ENCODE data around the gene RELN.
A peak's percentile ranks its signal among the peaks of the same experiment; 100 is the strongest.

The RELN gene

DNA sequence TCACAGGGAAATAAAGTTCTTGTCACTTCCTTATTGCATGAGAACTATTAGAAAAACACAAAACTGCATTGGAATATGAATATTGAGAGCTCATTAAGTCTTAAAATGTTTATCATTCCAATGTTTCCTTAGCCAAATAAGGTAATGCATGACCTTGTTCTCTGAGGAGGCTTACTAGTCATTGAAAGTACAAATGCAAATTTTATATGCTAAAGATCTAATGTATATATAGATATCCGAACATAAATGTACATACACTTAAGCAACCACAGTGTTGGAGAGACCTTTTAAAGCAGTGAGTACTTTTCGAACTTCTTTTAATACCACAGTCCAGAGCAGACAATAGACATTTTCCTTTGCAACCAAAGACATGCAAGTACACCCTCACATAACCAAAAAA is 96.1 kb downstream of the RELN start:
- DNase-seq (ENCODE audit: low read depth), result no peak

DNA sequence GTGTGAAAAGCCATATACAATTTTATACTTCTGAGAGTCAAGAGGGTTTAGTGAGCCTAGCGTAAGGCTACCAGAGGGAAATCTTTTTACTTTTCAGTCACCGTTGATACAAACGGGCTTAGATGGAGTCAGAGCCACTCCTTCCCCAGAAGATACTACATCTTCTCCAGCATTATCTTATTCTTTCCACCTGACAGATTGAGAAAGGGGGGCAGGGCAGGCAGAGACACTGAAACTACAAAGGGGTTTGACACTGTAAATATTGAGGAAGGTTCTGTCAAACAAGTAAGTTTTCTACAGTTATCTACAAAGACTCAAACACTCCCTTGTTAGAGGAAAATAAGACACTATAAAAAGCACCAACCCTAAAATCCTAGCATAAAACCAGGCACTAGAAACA is 100.0 kb downstream of the RELN start:
- DNase-seq (ENCODE audit: low read depth), result no peak

DNA sequence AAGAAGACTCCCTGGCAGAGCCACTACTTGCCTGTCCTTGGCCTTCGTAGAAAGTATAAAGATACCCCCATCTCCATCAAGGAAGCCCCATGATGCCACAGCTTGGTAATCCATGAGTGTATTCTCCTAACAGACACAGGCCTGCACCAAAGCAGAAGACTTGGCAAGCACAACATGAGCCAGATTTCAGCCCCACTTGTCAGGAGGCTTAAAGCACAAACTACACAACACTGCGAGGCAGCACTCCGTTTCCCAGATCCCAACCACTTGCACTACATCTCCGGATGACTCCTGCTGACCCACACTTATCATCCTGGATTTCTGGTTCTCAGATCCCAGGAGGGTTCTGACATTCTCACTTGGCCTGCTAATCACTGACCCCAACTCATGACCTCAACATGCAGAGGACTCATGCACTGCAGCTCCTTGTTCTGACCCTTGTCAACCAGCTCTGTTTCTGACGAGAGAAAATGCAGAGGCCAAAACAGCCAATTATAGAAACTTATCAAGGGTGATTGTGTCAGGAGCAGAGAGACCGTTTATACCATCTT is 100.8 kb downstream of the RELN start:
- no peak for DNase-seq (ENCODE audit: low read depth)

DNA sequence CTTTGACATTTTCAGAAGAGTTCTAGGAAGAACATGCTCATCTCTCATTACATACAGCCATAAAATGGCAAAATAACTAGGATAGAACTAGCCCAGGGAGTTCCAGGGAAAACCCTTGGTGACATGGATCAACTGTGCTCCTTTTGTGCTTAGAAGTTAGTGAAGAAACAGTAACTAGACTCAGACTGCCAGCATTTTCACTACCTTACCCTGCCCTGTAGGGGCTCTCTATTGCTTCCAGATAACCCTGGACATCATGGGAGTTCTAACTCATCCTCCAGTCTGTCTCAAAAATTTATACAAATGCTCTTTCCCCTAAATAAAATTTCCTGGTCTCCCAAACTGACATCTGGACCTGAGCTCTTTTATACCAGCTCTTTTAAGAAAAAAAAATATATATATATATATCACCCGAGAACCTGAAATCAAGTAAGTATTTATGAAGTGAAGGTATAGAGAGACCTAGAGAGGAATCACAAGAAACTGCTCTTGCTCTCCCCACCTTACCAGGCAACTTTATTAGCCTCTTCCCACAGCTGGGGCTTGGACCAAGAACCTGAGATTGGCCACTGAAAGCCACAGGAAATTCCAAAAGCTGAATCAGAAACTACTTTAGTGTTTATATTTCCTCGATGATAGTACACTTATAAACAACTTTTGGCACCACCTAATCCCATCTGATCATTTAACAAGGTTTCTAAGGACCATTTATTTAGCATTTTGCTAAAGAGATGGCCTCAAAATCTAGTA is 101.4 kb downstream of the RELN start:
- peak; percentile 52 for DNase-seq (ENCODE audit: low read depth)

DNA sequence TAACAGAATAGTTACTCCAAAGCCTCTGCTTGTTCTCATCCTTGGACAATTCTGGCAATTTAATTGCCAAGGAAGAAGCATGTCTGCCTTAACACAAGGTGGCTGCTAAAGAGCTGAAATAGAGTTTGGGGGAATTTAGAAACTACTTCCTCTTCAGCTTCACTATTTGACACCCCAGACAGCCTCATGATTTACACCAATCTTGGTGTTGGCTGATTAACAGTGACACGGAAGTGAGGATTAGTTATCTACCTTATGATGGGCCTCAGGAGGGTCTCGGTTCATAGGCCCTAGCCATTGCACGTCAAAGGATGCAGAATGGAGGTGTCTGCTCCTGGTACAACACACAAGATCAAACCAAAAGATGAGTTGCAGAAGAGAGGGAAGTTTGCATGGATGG is 102.4 kb downstream of the RELN start:
- no peak for DNase-seq (ENCODE audit: low read depth)

DNA sequence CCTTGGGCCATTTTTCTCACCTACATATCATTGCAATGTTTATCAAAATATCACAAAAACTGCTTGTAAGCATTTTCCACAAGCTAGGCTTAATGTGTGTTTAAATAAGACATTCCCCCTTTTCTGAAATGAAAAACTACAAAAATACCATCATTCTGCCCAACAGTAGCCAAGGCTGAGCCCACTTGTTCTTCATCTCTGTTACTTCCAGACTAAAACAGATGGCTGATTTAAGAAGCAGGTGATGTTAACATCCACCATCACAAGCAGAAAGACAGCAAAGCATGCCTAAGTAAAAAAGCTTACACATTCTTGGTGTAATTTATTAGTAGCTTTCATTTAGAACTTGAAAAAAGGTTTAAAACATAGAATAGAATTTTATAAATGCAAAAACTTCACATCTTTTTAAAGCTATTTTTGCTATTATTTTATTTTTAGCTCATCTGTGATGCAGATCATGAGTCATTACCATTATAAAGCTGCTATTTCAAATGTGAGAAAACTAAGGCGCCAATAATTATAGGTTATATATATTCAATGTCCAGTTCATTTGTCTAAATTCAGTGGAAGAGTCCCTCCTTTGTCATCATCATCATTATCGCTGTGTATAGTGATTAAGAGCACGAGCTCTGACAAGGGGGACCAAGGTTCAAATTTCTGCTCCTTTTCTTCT is 109.4 kb downstream of the RELN start:
- DNase-seq (ENCODE audit: low read depth), result no peak

DNA sequence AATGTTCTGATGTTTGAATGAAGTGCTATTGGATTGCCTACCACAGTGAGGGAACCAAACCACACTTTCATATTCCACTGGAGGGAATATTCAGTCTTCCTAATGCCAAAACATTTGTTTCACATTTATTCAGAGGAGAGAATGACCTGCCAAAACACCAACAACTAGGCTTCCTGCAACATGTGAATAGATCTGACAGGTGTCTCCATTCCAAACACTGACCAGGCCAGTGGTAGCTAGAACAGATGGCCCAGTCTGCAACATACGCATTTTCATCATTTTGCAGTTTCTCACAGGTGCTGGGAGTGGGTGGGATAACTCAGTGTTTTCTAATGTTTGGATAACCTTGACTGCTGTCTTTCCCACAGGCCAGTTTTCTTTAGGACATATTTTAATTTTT is 110.0 kb downstream of the RELN start:
- no peak for DNase-seq (ENCODE audit: low read depth)

DNA sequence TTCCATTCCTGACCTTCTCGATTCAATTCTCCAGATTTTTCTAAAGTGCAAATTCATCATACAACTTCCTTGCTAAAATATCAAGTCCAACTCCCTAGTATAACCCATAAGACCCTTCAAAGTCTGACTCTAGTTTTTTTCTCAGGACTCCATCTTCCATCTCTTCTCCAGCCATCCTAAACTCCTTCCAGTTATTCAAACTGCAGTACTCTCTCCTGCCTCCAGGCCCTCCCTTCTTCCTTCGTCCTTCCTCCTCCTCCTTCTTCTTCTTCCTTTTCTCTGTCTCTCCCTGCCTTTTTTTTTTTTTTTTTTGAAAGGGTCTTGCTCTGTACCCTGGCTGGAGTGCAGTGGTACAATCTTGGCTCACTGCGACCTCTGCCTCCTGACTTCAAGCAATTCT is 111.9 kb downstream of the RELN start:
- no peak for DNase-seq (ENCODE audit: low read depth)

DNA sequence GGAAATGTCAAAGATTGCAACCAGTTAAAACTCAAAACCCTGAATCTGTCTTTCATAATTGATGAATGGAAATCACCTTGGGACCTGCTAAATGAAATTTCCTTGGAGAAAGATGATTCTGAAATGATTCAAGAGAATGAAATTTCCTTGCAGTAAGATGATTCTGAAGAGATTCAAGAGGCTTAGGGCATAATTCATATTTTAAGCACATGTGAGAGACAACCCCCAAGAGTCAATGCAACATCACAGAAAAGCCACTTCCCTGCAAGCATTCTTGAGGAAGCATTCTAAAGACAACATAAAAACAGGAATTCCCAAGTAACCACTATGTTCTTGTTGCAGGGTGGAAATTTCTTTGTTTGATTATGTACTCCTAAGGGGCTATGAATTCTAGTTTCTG is 113.7 kb downstream of the RELN start:
- DNase-seq (ENCODE audit: low read depth), result no peak

DNA sequence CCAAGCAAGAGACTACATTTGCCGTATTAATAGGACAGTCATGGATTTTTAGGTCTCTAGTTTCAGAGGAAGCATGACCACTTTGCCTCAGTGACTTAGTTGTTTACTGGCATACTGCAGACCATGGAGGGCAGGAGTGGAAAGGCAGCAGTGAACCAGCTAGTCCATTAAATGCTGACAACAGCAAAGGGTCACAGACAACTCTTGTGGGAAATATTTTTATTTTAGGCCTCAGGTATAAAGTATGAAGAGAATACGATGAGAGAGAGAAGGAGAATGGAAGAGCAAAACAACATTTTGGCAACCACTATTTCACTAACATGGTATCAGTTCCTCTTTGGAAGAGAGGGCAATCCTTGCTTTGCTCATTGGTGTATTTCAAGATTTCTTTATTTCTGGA is 118.0 kb downstream of the RELN start:
- DNase-seq (ENCODE audit: low read depth), result no peak

DNA sequence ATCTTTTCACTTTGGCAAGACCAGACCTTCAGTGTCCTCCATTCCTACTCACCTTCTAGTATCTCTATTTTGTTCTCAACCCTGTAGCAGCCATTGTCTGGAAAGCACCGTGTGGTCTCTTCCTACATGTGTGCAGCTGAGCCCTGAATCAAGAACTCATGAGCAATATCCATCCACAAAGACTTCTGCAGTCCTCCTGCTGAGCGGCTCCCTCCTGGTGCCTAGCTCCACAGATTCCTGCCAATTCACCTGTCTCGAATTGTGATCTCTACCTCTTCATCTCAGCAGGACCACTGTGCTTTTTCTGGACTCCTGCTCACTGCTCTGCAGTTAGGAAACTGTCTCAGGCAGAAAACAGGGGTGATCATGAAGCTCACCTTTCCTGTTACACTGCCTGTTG is 118.8 kb downstream of the RELN start:
- no peak for DNase-seq (ENCODE audit: low read depth)

DNA sequence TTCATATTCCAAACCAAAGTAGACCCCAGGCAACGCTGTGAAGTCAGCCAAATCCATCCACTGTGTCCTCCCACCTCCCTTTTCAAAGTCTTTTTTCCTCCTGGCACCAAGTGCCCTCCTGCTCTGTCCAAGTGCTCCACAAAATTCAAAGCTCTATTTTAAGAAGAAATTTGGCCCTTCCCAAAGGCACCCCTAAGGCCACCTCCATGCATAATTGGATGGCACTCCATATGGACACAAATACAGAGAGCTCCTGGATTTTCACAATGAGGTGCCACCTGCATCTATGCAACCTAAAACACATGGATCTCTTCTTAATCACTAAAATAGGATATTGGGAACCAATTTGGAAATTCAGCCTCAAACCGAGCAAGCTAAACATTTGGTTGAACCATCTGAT is 121.6 kb downstream of the RELN start:
- no peak for DNase-seq (ENCODE audit: low read depth)

DNA sequence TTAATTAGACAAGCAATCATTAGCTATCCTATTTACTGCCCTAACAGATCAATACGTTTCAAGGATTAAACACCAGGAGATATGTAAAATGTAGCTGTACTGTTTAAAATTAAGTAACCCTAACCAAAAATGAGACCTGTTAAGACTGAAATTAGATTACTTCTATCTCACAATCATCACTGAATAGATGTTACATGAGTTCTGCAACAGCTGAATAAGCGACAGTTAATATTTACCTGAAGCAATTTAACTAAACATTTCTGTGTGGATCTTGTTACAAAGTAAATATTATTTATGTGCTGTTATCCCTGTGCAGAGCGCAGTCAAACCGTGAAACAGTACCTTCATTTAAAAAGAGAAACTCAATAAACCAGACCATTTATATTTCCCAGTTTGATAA is 122.5 kb downstream of the RELN start:
- no peak for DNase-seq (ENCODE audit: low read depth)

DNA sequence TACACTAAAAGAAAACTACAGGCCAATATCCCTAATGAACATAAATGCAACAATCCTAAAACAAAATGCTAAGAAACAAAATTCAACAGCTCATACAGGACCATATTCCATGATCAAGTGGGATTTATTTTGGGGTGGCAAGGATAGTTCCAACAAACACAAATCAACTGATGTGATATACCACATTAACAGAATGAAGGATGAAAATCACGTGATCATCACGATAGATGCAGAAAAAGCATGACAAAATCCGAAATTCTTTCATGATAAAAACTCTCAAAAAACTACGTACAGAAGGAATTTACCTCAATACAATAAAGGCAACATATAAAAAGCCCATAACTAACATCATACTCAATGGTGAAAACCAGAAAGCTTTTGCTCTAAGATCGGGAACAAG is 124.0 kb downstream of the RELN start:
- DNase-seq (ENCODE audit: low read depth), result no peak

DNA sequence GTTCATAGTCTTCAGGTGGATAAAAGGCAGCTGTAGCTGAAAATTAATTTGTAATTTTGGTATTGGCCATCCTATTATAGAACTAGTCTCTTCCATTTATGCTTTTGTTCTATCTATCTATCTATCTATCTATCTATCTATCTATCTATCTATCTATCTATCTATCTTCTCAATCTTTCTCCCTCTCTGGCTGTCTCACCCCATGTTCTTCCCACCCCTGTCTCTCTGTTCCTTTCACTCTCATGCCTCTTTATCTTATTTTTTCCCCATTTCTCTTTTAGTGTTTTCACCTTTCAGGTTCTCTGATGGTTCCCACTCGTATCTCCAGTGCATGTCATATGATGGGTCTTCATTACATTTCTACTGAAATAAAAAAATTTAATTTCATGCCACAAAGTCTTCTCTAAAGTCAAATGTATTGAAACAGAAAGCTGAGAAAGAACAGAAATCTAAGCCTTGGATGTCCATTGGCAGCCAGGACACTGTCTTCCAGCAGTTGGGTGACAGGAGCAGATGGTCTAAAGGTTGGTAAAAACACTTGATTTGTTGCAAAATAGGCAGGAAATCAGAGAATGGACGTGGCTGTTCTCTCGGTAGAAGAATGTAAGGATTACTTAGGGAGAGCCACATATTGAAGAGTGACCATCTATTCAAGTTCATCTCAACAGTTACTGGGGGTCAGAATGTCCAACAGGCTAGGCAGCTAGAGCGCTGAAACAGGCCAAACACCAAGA is 127.0 kb downstream of the RELN start:
- DNase-seq (ENCODE audit: low read depth), result no peak

DNA sequence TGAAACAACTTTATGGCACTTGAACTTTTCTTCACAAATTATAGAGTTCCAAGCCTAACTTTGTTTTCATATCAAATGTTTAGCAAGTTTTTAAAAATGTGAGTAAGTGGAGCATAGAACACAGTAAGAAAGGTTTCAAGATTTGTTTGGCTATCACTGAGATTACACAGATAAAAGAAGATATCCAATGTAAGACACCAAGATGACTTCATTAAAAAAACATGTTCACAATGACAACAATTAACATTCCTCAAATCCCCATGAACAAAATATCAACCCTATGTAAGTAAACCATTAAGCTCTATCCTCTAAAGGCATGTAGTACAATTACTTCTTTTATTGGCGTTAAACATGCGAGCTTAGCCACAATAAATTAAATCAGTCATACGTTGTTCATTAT is 129.7 kb downstream of the RELN start:
- DNase-seq (ENCODE audit: low read depth), result no peak

DNA sequence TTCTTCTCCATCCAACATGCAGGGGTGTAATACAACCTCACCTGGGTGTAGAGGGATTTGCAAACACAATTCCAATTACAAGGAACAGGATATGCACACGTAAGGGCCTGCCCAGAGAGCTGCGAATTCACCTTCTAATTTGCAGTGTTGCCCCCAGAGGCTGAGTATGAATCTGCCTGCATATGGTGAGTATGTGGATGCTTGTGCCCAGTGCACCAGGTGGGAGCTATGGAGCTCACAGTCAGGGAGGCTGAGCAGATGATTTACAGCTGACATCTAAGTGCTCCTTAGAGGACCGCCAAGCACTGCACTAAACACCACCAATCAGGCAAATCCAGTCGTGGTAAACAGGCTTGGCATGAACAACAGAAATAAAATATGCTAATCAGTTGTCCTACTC is 132.0 kb downstream of the RELN start:
- no peak for DNase-seq (ENCODE audit: low read depth)

DNA sequence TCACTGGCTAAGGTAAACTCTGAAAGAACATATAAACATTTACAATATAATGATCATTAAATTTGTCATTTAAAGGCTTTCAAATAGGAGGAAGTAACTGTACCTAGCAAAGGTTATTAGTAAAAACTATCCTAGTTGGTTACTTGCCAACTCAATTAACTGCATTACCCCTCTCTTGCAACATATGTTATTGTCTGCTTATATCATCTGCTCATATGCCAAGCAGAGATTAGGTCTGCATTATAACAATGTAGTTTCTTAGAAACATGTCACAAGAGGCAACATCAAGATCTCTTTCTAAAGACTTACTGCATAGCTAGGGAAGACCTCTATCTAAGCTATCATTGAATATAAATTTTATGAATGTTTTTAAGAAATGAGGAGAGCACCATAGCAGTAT is 132.5 kb downstream of the RELN start:
- DNase-seq (ENCODE audit: low read depth), result no peak

DNA sequence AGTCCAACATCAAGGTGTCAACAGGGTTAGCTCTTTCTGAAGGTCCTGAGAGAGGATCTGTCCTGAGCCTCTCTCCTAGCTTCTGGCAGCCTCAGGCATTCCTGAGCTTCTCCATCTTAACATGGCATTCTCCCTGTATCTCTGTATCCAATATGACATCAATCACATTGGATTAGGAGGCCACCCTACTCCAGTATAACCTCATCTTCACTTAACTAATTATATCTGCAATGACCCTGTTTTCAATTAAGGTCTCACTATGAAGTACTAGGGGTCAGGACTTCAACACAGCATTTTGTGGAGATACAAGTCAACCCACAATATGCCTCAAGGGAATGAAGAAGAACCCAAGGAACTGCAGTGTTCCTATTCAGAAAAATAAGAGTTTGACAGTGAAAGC is 133.8 kb downstream of the RELN start:
- no peak for DNase-seq (ENCODE audit: low read depth)

DNA sequence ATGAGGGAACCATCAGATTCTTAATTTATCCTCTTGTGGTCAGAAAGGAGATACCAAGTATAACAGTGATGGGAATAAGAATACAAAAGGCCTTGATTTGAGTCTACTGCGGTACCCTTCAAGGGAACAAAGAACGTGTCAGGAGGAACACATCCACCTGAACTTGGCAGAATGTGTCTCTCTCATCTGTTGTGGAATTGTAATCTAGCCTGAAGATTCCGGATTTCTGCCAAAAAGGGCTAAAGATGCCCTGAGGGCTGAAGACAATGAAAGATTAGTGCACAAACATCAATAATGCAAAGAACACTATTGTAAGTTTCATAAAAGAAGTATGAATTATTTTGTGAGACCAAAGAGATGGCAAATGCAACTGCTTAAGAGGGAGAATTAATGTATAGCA is 134.8 kb downstream of the RELN start:
- no peak for DNase-seq (ENCODE audit: low read depth)

DNA sequence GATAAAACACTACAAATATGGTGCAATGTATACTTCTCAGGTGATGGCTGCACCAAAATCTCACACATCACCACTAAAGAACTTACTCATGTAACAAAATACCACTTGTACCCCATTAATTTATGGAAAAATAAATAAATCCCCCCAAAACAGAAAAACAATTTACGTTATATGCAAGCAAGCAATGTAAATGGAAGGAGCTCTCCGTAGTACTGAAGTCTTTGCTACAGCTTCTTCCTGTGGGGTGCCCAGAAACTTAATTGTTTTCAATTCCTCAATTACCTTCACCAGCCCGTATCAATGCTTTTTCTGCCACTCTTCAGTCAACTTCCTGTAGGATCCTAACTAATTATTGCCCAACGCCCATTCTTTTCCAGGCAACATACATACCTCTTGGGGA is 138.1 kb downstream of the RELN start:
- DNase-seq (ENCODE audit: low read depth), result peak; percentile 8

DNA sequence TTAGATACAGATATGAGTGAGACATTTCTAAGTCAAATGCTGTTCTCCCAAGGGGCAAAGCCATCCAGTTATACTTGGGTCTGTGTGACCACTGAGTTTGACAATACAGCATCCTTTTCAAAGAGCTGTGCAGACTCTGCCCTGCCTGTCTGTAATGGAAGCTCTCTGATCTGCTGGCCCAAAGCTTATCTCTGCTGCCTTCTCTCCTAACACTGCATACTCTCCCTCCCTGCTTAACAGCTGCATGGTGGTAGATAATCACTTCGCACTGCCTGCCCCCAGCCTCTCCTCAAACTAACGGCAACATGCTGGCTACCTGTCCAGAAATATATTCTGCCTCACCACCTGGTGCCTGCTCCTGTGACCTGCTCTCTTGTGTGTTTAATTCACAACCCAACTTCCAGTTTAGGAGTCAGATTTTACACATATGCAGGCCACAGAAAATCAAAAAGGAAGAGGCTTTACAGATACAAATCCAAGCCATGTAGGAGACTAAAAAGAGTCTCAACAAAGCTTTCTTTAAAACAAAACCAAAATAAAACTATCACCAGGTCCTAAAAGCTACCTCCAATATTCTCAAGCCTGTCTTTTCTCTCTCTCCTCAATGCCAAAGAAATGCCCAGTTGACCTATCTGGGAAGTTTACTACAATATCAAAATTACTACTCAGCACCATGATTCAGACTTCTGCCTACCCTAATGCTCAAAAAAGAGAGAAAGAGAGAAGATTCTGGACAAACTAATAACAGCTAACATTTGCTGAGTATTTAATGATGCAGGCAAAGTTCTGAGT is 145.6 kb downstream of the RELN start:
- DNase-seq (ENCODE audit: low read depth), result no peak

Data from ELR (cell line).